Hepatocyte (in vitro differentiated cells): ENCODE data around the gene VPS8. TPM values are rescaled to one million over a fixed set of nuclear protein-coding genes. Genes with fewer than 3 reads are reported as not detected.

Experiments
- DNase-seq: peaks from one replicate; pipeline ENCODE4 v3.0.0-alpha.2; 2016; ENCODE audit warnings: low spot score
- H2AFZ ChIP-seq: fragments of 200-600 bp; sonication (generic); 2 replicates; pipeline ENCODE4 v1.6.0; 2016; ENCODE audit warnings: antibody characterized with exemption, mild to moderate bottlenecking
- H3K27ac ChIP-seq: fragments of 200-600 bp; sonication (generic); 2 replicates; pipeline ENCODE4 v1.5.1; 2016; ENCODE audit warnings: mild to moderate bottlenecking
- H3K27me3 ChIP-seq: fragments of 200-600 bp; sonication (generic); 2 replicates; pipeline ENCODE4 v1.6.1; 2016
- H3K36me3 ChIP-seq: fragments of 200-600 bp; sonication (generic); replicated peaks from 2 replicates; pipeline ENCODE4 v1.5.1; 2016; ENCODE audit warnings: low read depth; ENCODE audit not compliant: insufficient read depth
- H3K4me1 ChIP-seq: fragments of 200-600 bp; sonication (generic); 2 replicates; pipeline ENCODE4 v1.5.1; 2016; ENCODE audit warnings: mild to moderate bottlenecking, moderate library complexity; ENCODE audit not compliant: insufficient read depth
- H3K4me2 ChIP-seq: fragments of 200-600 bp; sonication (generic); 2 replicates; pipeline ENCODE4 v1.6.0; 2016
- H3K4me3 ChIP-seq: fragments of 200-600 bp; sonication (generic); 2 replicates; pipeline ENCODE4 v1.5.1; 2016; ENCODE audit warnings: mild to moderate bottlenecking
- H3K79me2 ChIP-seq: fragments of 200-600 bp; sonication (generic); 2 replicates; pipeline ENCODE4 v1.6.0; 2017; ENCODE audit warnings: mild to moderate bottlenecking
- H3K9me2 ChIP-seq: fragments of 200-600 bp; sonication (generic); replicated peaks from 2 replicates; pipeline ENCODE4 v1.6.0; 2017; ENCODE audit warnings: mild to moderate bottlenecking; ENCODE audit not compliant: insufficient read depth
- H3K9me3 ChIP-seq: fragments of 200-600 bp; sonication (generic); 2 replicates; pipeline ENCODE4 v1.5.1; 2016; ENCODE audit warnings: low read depth, mild to moderate bottlenecking
- H4K20me1 ChIP-seq: fragments of 200-600 bp; sonication (generic); 2 replicates; pipeline ENCODE4 v1.6.0; 2016; ENCODE audit warnings: mild to moderate bottlenecking; ENCODE audit not compliant: insufficient read depth, poor library complexity, severe bottlenecking
- EZH2 ChIP-seq: fragments of 200-600 bp; sonication (generic); IDR thresholded peaks from 2 replicates; pipeline ENCODE4 v1.6.1; 2016; ENCODE audit warnings: antibody characterized with exemption, mild to moderate bottlenecking, borderline replicate concordance
- EZH2phosphoT487 ChIP-seq: fragments of 200-600 bp; sonication (generic); IDR thresholded peaks from one replicate; pipeline ENCODE4 v1.6.1; 2018; ENCODE audit warnings: antibody characterized with exemption, mild to moderate bottlenecking, low read depth, moderate library complexity; ENCODE audit not compliant: unreplicated experiment, severe bottlenecking
- WGBS: methylation state at CpG from one replicate; pipeline ENCODE4 v1.1.6; 2016; ENCODE audit warnings: low lambda C conversion rate; ENCODE audit errors: missing lambda C conversion rate; 5-methylcytosine and 5-hydroxymethylcytosine counted together
- polyA plus RNA-seq: library from polyadenylated mRNA; unstranded; fragments of >200 nt; fragmentation: Nextera tagmentation; extraction: Ambion mirVana; gene quantifications from 2 replicates; pipeline ENCODE4 v1.2.1, GENCODE V29; 2016
- total RNA-seq: library from RNA; depleted of rRNA; stranded (reverse); fragments of >200 nt; gene quantifications from 2 replicates; pipeline ENCODE4 v1.2.3, GENCODE V29; 2014
- TF ChIP-seq, protein P1 (sequence below): fragments of 200-600 bp; sonication (generic); IDR thresholded peaks from 2 replicates; pipeline ENCODE4 v1.5.1; 2016; ENCODE audit warnings: antibody characterized with exemption, mild to moderate bottlenecking; ENCODE audit not compliant: poor library complexity

The VPS8 gene
- total and polyA plus RNA-seq, 2 experiments from 2014 or later = 20.5 to 61.9 TPM

- Histone ChIP-seq H4K20me1 (no peaks in the 10 kb centered on the region), H3K27me3 (no peaks in the 10 kb centered on the region), H2AFZ (no peak overlapping the region), H3K27ac (no peak overlapping the region), H3K4me1 (no peaks in the 10 kb centered on the region), H3K4me3 (no peak overlapping the region), H3K36me3 (no peaks in the 10 kb centered on the region), H3K4me2 (no peak overlapping the region), H3K9me2 (no peaks in the 10 kb centered on the region), H3K79me2 (no peaks in the 10 kb centered on the region), H3K9me3 (no peaks in the 10 kb centered on the region)
- no peak for DNase-seq
- no peak for TF ChIP-seq EZH2
- TF ChIP-seq, protein P1, sequence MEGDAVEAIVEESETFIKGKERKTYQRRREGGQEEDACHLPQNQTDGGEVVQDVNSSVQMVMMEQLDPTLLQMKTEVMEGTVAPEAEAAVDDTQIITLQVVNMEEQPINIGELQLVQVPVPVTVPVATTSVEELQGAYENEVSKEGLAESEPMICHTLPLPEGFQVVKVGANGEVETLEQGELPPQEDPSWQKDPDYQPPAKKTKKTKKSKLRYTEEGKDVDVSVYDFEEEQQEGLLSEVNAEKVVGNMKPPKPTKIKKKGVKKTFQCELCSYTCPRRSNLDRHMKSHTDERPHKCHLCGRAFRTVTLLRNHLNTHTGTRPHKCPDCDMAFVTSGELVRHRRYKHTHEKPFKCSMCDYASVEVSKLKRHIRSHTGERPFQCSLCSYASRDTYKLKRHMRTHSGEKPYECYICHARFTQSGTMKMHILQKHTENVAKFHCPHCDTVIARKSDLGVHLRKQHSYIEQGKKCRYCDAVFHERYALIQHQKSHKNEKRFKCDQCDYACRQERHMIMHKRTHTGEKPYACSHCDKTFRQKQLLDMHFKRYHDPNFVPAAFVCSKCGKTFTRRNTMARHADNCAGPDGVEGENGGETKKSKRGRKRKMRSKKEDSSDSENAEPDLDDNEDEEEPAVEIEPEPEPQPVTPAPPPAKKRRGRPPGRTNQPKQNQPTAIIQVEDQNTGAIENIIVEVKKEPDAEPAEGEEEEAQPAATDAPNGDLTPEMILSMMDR = no peak
- TF ChIP-seq EZH2phosphoT487 = no peak
- 88% methylated on average over 2 of the region's 2 CpGs for WGBS
Observed at GRCh38 chr3:185060655-185061054, 248.7 kb downstream of the VPS8 start.

DNA sequence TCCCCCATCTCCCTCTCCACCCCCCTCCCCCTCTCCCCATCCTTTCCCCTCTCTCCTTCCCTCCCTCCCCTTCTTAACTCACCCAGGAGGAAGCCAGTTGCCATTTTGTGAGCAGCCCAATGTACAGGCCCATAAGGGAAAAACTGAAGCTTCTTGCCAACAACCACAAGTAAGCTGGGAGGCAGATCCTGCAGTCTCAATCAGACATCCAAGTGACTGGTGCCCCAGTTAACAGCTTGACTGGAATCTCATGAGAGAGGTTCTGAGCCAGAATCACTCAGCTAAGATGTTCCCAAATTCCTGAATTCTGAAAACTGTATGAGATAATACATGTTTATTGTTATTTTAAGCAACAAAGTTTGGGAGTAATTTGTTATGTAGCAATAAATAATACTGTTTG is 250.2 kb downstream of the VPS8 start:
- no peak for TF ChIP-seq EZH2phosphoT487
- no peak for TF ChIP-seq EZH2
- TF ChIP-seq, protein P1 = no peak

GRCh38 chr3:185063431-185063830 is 251.5 kb downstream of the VPS8 start:
- DNase-seq = no peak
- Histone ChIP-seq H2AFZ (no peak overlapping the region), H3K4me2 (no peak overlapping the region), H3K27ac (no peak overlapping the region), H3K27me3 (no peaks in the 10 kb centered on the region), H3K4me3 (no peak overlapping the region), H3K9me2 (no peaks in the 10 kb centered on the region), H3K9me3 (no peaks in the 10 kb centered on the region), H4K20me1 (no peaks in the 10 kb centered on the region), H3K36me3 (no peaks in the 10 kb centered on the region), H3K4me1 (no peaks in the 10 kb centered on the region), H3K79me2 (no peaks in the 10 kb centered on the region)
- 91% methylated on average over 3 of the region's 3 CpGs for WGBS
- TF ChIP-seq EZH2phosphoT487 = no peak
- TF ChIP-seq, protein P1 = no peak
- TF ChIP-seq EZH2 = no peak

More for the DNA sequence above, 250.2 kb downstream of the VPS8 start:
- Histone ChIP-seq H3K79me2 (no peaks in the 10 kb centered on the region), H3K27me3 (no peaks in the 10 kb centered on the region), H3K9me3 (no peaks in the 10 kb centered on the region), H3K27ac (no peak overlapping the region), H3K9me2 (no peaks in the 10 kb centered on the region), H2AFZ (no peak overlapping the region), H3K36me3 (no peaks in the 10 kb centered on the region), H3K4me2 (no peak overlapping the region), H3K4me3 (no peak overlapping the region), H4K20me1 (no peaks in the 10 kb centered on the region), H3K4me1 (no peaks in the 10 kb centered on the region)
- no peak for DNase-seq

DNA sequence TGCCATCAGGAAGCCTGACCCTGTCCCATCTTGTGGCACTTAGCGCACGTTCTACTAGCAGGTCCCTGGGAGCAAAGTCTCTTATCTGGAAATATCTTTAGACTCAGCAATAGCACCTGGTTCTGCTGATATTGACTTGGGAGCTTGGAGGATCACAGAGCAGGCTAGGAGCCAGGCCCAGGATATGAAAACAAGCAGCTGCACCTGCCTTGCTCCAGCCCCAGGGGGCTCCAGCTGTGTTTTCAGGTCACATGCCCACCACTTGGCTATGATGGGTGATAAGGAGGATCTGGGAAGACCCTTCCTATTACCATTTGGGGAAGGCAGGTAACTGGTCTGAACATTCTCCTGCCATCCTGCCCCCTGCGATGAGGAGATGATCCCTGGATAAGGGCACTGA is 253.1 kb downstream of the VPS8 start:
- Histone ChIP-seq H3K27me3 (no peaks in the 10 kb centered on the region), H4K20me1 (no peaks in the 10 kb centered on the region), H3K4me3 (no peak overlapping the region), H3K27ac (no peak overlapping the region), H3K36me3 (no peaks in the 10 kb centered on the region), H2AFZ (no peak overlapping the region), H3K4me2 (no peak overlapping the region), H3K9me2 (no peaks in the 10 kb centered on the region), H3K79me2 (no peaks in the 10 kb centered on the region), H3K9me3 (no peaks in the 10 kb centered on the region), H3K4me1 (no peaks in the 10 kb centered on the region)
- 93% methylated on average over 3 of the region's 3 CpGs for WGBS
- no peak for TF ChIP-seq EZH2
- TF ChIP-seq, protein P1 = no peak
- TF ChIP-seq EZH2phosphoT487 = no peak
- no peak for DNase-seq
